C4-2B (cell line): ENCODE data around the gene RPIA.

Source experiments
- H3K27ac ChIP-seq: fragments of 450-650 bp; 2 replicates; pipeline ENCODE4 v1.5.1; 2017
- ZFX ChIP-seq: fragments of 450-650 bp; IDR thresholded peaks from 2 replicates; pipeline ENCODE4 v1.6.1; 2017
- TF ChIP-seq, protein P1 (sequence below): fragments of 450-650 bp; conservative IDR thresholded peaks from 2 replicates; pipeline ENCODE4 v1.5.1; 2017; ENCODE audit warnings: mild to moderate bottlenecking

The RPIA gene

GRCh38 chr2:88737385-88737784 lies 45.9 kb downstream of the RPIA start:
- TF ChIP-seq ZFX = no peak
- TF ChIP-seq, protein P1, sequence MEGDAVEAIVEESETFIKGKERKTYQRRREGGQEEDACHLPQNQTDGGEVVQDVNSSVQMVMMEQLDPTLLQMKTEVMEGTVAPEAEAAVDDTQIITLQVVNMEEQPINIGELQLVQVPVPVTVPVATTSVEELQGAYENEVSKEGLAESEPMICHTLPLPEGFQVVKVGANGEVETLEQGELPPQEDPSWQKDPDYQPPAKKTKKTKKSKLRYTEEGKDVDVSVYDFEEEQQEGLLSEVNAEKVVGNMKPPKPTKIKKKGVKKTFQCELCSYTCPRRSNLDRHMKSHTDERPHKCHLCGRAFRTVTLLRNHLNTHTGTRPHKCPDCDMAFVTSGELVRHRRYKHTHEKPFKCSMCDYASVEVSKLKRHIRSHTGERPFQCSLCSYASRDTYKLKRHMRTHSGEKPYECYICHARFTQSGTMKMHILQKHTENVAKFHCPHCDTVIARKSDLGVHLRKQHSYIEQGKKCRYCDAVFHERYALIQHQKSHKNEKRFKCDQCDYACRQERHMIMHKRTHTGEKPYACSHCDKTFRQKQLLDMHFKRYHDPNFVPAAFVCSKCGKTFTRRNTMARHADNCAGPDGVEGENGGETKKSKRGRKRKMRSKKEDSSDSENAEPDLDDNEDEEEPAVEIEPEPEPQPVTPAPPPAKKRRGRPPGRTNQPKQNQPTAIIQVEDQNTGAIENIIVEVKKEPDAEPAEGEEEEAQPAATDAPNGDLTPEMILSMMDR = no peak
- H3K27ac ChIP-seq = no peak overlapping the region

DNA sequence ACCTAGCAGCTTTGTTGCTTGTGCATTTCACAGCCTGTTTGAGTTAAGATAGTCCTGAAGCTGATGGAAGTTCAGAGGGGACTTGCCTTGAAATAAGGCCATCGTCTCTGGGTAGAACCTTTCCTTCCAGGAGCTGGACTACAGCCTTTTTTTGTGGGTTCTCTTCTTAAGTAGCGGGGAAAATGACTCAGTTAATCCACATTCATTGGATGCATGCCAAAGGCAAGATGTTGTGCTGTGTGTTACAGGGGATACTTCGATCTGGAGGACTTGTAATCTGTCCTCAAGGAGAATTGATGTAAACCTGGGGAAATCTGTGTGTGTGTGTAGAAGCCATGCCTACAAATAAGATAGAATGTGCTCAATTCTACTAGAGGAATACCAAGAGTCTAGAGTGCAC lies 46.8 kb downstream of the RPIA start:
- TF ChIP-seq, protein P1 = no peak
- no peak for TF ChIP-seq ZFX
- no peak overlapping the region for H3K27ac ChIP-seq

DNA sequence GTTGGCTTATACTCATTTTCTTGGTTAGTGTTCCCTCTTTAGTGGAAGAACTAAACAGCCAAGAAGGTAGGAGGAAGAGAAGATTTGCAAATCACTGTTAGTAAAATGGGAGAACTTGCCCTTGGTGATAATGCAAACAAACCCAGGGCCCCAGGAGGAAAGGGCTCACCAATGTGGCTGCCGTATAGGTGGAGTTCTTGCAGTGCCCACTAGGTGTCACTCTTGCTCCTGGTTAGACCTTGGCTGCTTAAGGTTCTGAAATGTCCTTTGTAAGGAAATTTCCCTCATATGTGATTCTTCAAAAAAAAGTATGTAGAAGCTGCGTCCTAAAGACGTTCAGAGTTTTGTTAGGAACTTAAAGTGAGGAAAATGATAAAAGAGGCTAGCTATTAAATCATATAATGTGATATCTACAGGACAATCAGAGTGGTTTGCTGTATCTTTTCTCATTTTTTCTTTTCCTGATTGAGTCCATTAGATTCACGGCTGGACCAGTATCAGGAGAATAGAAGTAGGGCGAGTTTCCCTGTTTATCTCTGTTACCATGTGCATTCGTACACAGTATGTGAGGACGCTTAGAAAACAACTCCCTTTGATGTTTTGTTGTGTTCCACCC lies 48.6 kb downstream of the RPIA start:
- TF ChIP-seq, protein P1 = peak; percentile 93
- no peak for TF ChIP-seq ZFX
- H3K27ac ChIP-seq = no peak overlapping the region

- H3K27ac ChIP-seq = no peak overlapping the region
- TF ChIP-seq ZFX = no peak
- TF ChIP-seq, protein P1 = no peak
Observed at GRCh38 chr2:88746929-88747490, 55.5 kb downstream of the RPIA start.

- TF ChIP-seq, protein P1 = no peak
- no peak for TF ChIP-seq ZFX
- no peak overlapping the region for H3K27ac ChIP-seq
Observed at GRCh38 chr2:88747990-88748389, 56.5 kb downstream of the RPIA start.

- TF ChIP-seq, protein P1 = no peak
- no peak for TF ChIP-seq ZFX
- H3K27ac ChIP-seq = no peak overlapping the region
Observed at GRCh38 chr2:88751768-88752167, 60.3 kb downstream of the RPIA start.

- H3K27ac ChIP-seq = no peak overlapping the region
Observed at GRCh38 chr2:88753833-88754584, 62.5 kb downstream of the RPIA start.

More at GRCh38 chr2:88753833-88754584, 62.5 kb downstream of the RPIA start:
- no peak for TF ChIP-seq ZFX
- TF ChIP-seq, protein P1 = no peak
